Measurements from ENCODE around the gene EPHA5. TPM values are rescaled to one million over a fixed set of nuclear protein-coding genes. Genes with fewer than 3 reads are reported as not detected.
A peak's percentile ranks its signal among the peaks of the same experiment; 100 is the strongest.

EPHA5 gene
- total RNA-seq, 1 donor = 0.72 TPM

DNA sequence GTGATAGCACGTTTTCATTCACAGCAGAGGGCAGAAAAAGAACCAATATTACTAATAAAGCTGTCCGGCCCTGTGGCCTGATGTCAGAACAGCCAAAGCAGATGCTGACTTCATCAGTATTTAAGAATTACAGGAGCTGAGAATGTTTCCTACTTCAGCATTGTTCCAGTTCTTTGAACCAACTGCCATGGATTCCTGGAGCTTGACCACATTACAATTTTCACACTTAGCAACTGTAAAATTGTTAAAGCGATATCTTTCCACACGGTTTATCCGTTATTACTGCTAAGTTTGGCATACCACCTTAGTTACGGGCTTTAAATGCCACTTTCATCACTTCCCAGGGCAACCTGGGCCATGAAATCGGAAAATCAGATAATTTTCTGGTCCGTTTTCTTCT, 118.2 kb downstream of the EPHA5 start:
- H3K4me2 ChIP-seq (ENCODE audit: insufficient read depth, low read length) = no peak overlapping the region
- H3K4me1 ChIP-seq (ENCODE audit: insufficient read depth, low read length) = no peaks in the 10 kb centered on the region
- H2AFZ ChIP-seq (ENCODE audit: low read length) = no peak overlapping the region
- H3K79me2 ChIP-seq (ENCODE audit: insufficient read depth, low read length) = no peaks in the 10 kb centered on the region
- no peak overlapping the region for H3K27ac ChIP-seq (ENCODE audit: low read depth, low read length)
- no peak overlapping the region for H3K4me3 ChIP-seq (ENCODE audit: insufficient read depth, low read length)
- no peaks in the 10 kb centered on the region for H3K27me3 ChIP-seq (ENCODE audit: insufficient read depth, low read length)
- DNase-seq (ENCODE audit: insufficient read length, low spot score, missing footprints) = no peak
- no peaks in the 10 kb centered on the region for H3K9me3 ChIP-seq (ENCODE audit: low read depth, low read length)
- TF ChIP-seq CTCF (IDR thresholded peaks at IDR 0.05; ENCODE audit: extremely low read depth, low read depth, low read length) = no peak
- no peaks in the 10 kb centered on the region for H4K20me1 ChIP-seq (ENCODE audit: insufficient read depth, low read length)
- no peaks in the 10 kb centered on the region for H3K36me3 ChIP-seq (ENCODE audit: insufficient read depth, low read length)

DNA sequence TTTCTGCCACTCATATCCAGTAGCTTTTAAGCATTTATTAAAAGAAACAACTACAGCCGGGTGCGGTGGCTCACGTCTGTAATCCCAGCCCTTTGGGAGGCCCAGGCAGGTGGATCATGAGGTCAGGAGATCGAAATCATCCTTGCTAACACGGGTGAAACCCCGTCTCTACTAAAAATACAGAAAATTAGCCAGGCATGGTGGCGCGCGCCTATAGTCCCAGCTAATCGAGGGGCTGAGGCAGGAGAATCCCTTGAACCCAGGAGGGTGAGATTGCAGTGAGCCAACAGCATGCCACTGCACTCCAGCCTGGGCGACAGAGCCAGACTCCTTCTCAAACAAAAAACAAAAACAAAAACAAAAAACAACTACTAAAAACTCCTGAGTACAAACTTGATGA, 119.8 kb downstream of the EPHA5 start:
- Histone ChIP-seq H3K27me3 (ENCODE audit: insufficient read depth, low read length) (no peaks in the 10 kb centered on the region), H3K36me3 (ENCODE audit: insufficient read depth, low read length) (no peaks in the 10 kb centered on the region), H3K9me3 (ENCODE audit: low read depth, low read length) (no peaks in the 10 kb centered on the region), H2AFZ (ENCODE audit: low read length) (no peak overlapping the region), H3K79me2 (ENCODE audit: insufficient read depth, low read length) (no peaks in the 10 kb centered on the region), H3K27ac (ENCODE audit: low read depth, low read length) (no peak overlapping the region), H3K4me1 (ENCODE audit: insufficient read depth, low read length) (no peaks in the 10 kb centered on the region), H3K4me3 (ENCODE audit: insufficient read depth, low read length) (no peak overlapping the region), H3K4me2 (ENCODE audit: insufficient read depth, low read length) (no peak overlapping the region), H4K20me1 (ENCODE audit: insufficient read depth, low read length) (no peaks in the 10 kb centered on the region)
- TF ChIP-seq CTCF (IDR thresholded peaks at IDR 0.05; ENCODE audit: extremely low read depth, low read depth, low read length) = no peak
- DNase-seq (ENCODE audit: insufficient read length, low spot score, missing footprints) = no peak

- no peak overlapping the region for H3K27ac ChIP-seq (ENCODE audit: low read depth, low read length)
- no peaks in the 10 kb centered on the region for H4K20me1 ChIP-seq (ENCODE audit: insufficient read depth, low read length)
- H3K27me3 ChIP-seq (ENCODE audit: insufficient read depth, low read length) = no peaks in the 10 kb centered on the region
- H3K79me2 ChIP-seq (ENCODE audit: insufficient read depth, low read length) = no peaks in the 10 kb centered on the region
- no peak for TF ChIP-seq CTCF (IDR thresholded peaks at IDR 0.05; ENCODE audit: extremely low read depth, low read depth, low read length)
- H3K36me3 ChIP-seq (ENCODE audit: insufficient read depth, low read length) = no peaks in the 10 kb centered on the region
- no peaks in the 10 kb centered on the region for H3K9me3 ChIP-seq (ENCODE audit: low read depth, low read length)
- H3K4me3 ChIP-seq (ENCODE audit: insufficient read depth, low read length) = no peak overlapping the region
- DNase-seq (ENCODE audit: insufficient read length, low spot score, missing footprints) = no peak
- H3K4me2 ChIP-seq (ENCODE audit: insufficient read depth, low read length) = no peak overlapping the region
- no peaks in the 10 kb centered on the region for H3K4me1 ChIP-seq (ENCODE audit: insufficient read depth, low read length)
- no peak overlapping the region for H2AFZ ChIP-seq (ENCODE audit: low read length)
Observed at GRCh38 chr4:65546882-65547416, 123.3 kb downstream of the EPHA5 start.

DNA sequence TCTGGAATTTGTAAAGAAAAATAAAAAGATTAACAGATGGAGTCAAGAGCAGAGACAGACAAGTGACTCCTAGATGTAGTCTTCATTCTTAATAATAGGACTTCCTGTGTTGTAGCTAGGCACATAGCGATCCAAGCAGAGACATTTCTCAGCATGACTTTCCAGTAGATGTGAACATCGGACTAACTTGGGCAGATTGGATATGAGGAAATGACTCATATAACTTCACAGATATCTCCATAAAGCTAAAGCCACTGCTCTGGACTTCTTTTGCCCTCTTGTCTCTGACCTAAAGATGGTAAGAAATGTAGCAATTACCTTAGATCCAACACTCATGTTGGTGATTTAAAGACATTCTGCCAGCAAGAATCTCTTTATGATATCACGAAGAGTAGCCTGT, 131.7 kb downstream of the EPHA5 start:
- Histone ChIP-seq H3K4me2 (ENCODE audit: insufficient read depth, low read length) (no peak overlapping the region), H3K4me1 (ENCODE audit: insufficient read depth, low read length) (no peaks in the 10 kb centered on the region), H3K79me2 (ENCODE audit: insufficient read depth, low read length) (no peaks in the 10 kb centered on the region), H3K36me3 (ENCODE audit: insufficient read depth, low read length) (no peaks in the 10 kb centered on the region), H3K9me3 (ENCODE audit: low read depth, low read length) (no peaks in the 10 kb centered on the region), H3K27me3 (ENCODE audit: insufficient read depth, low read length) (no peaks in the 10 kb centered on the region), H3K4me3 (ENCODE audit: insufficient read depth, low read length) (no peak overlapping the region), H3K27ac (ENCODE audit: low read depth, low read length) (no peak overlapping the region), H2AFZ (ENCODE audit: low read length) (peak overlapping the region; percentile 63), H4K20me1 (ENCODE audit: insufficient read depth, low read length) (no peaks in the 10 kb centered on the region)
- peak; percentile 43 for DNase-seq (ENCODE audit: insufficient read length, low spot score, missing footprints)
- no peak for TF ChIP-seq CTCF (IDR thresholded peaks at IDR 0.05; ENCODE audit: extremely low read depth, low read depth, low read length)
